Caco-2 (cell line): ENCODE measurements around the gene IGFBP3. TPM values are rescaled to one million over a fixed set of nuclear protein-coding genes. Genes with fewer than 3 reads are reported as not detected.

Source experiments
- BruUV-seq: library from RNA; stranded (reverse); fragments of 400-500 nt; replicated peaks from 2 replicates; lab custom pipeline; 2021; lab: Mats Ljungman, UMichigan
- CTCF ChIA-PET: fragments of 300-600 bp; sonication (Branson Sonifier 250); formaldehyde crosslinking; loops from one replicate; lab custom pipeline; 2022; ENCODE audit warnings: antibody characterized with exemption; lab: Charles Lee
- POLR2A ChIA-PET: fragments of 300-600 bp; sonication (Branson Sonifier 250); formaldehyde crosslinking; loops from one replicate; lab custom pipeline; 2022; ENCODE audit warnings: antibody characterized with exemption; lab: Charles Lee
- DNase-seq, 2 experiments: peaks; one replicate each; pipeline versions ENCODE4 v3.0.0 to v3.0.0-alpha.2; 2020 to 2022
- H3K27me3 ChIP-seq: replicated peaks from 2 replicates; pipeline ENCODE4 v1.6.0; 2011; ENCODE audit warnings: low read length; ENCODE audit not compliant: control insufficient read depth, insufficient read depth
- H3K36me3 ChIP-seq: 2 replicates; pipeline ENCODE4 v1.5.1; 2011; ENCODE audit warnings: low read length; ENCODE audit not compliant: control insufficient read depth, insufficient read depth
- H3K4me1 ChIP-seq: fragments of 250-450 bp; sonication (Bioruptor Pico); 2 replicates; pipeline ENCODE4 v1.5.1; 2020; ENCODE audit warnings: mild to moderate bottlenecking
- H3K4me3 ChIP-seq: 2 replicates; pipeline ENCODE4 v1.5.1; 2011; ENCODE audit warnings: low read depth, mild to moderate bottlenecking, control low read depth, low read length
- H3K9me3 ChIP-seq: fragments of 250-450 bp; sonication (Bioruptor Pico); 2 replicates; pipeline ENCODE4 v1.5.1; 2020; ENCODE audit warnings: mild to moderate bottlenecking, moderate library complexity
- H3K27ac Mint-ChIP-seq: one replicate; pipeline ENCODE4 v1.8.0; 2022; ENCODE audit warnings: mixed read lengths; ENCODE audit not compliant: unreplicated experiment
- H3K27me3 Mint-ChIP-seq: one replicate; pipeline ENCODE4 v1.8.0; 2022; ENCODE audit warnings: mixed read lengths; ENCODE audit not compliant: insufficient read depth, unreplicated experiment
- H3K36me3 Mint-ChIP-seq: one replicate; pipeline ENCODE4 v1.8.0; 2022; ENCODE audit warnings: mild to moderate bottlenecking, mixed read lengths; ENCODE audit not compliant: insufficient read depth, unreplicated experiment
- H3K4me1 Mint-ChIP-seq: one replicate; pipeline ENCODE4 v1.8.0; 2022; ENCODE audit warnings: low read depth, mixed read lengths; ENCODE audit not compliant: unreplicated experiment
- H3K4me3 Mint-ChIP-seq: one replicate; pipeline ENCODE4 v1.8.0; 2022; ENCODE audit warnings: mild to moderate bottlenecking, moderate library complexity, mixed read lengths; ENCODE audit not compliant: unreplicated experiment
- H3K9me3 Mint-ChIP-seq: one replicate; pipeline ENCODE4 v1.8.0; 2022; ENCODE audit warnings: mixed read lengths; ENCODE audit not compliant: unreplicated experiment
- intact Hi-C: fragments of 100-400 bp; cut with micrococcal nuclease; formaldehyde crosslinking; loops from one replicate; pipeline ENCODE4 v1.10.0; 2022; ENCODE audit not compliant: unreplicated experiment
- total RNA-seq: library from RNA; stranded (reverse); gene quantifications from 2 replicates; pipeline ENCODE4 v1.2.3, GENCODE V29; 2022
- TF ChIP-seq, protein P1 (sequence below), 2 experiments: fragments of 200-600 bp in 1 of 2; IDR thresholded peaks; 1 replicate in 1 of 2; 2 replicates in 1 of 2; pipeline versions ENCODE4 v1.5.1 to v1.8.0; 2011 to 2022; ENCODE audit warnings: antibody characterized with exemption in 1 of 2, control low read depth in 1 of 2, inconsistent platforms in 1 of 2, low read depth in 1 of 2, low read length in 1 of 2, mild to moderate bottlenecking in 1 of 2, moderate library complexity in 1 of 2; ENCODE audit not compliant: insufficient read depth in 1 of 2, severe bottlenecking in 1 of 2, unreplicated experiment in 1 of 2

The IGFBP3 gene
- total RNA-seq, 1 experiment from 2014 or later, result 0.79 TPM

- no TSS peak for BruUV-seq
- no peak for DNase-seq
- Histone ChIP-seq H3K9me3 (no peaks in the 10 kb centered on the region), H3K36me3 (no peaks in the 10 kb centered on the region), H3K4me3 (no peak overlapping the region), H3K27me3 (no peaks in the 10 kb centered on the region), H3K4me1 (peaks cover 6% of the 10 kb centered on the region; the same call in 1 of the 2 replicates)
- Mint-ChIP-seq H3K27ac (no peak overlapping the region), H3K27me3 (no peaks in the 10 kb centered on the region), H3K4me1 (peaks cover 6% of the 10 kb centered on the region), H3K9me3 (no peaks in the 10 kb centered on the region), H3K4me3 (no peak overlapping the region), H3K36me3 (no peaks in the 10 kb centered on the region)
- ChIA-PET POLR2A (no interaction called here), CTCF (no interaction called here)
- TF ChIP-seq, protein P1, sequence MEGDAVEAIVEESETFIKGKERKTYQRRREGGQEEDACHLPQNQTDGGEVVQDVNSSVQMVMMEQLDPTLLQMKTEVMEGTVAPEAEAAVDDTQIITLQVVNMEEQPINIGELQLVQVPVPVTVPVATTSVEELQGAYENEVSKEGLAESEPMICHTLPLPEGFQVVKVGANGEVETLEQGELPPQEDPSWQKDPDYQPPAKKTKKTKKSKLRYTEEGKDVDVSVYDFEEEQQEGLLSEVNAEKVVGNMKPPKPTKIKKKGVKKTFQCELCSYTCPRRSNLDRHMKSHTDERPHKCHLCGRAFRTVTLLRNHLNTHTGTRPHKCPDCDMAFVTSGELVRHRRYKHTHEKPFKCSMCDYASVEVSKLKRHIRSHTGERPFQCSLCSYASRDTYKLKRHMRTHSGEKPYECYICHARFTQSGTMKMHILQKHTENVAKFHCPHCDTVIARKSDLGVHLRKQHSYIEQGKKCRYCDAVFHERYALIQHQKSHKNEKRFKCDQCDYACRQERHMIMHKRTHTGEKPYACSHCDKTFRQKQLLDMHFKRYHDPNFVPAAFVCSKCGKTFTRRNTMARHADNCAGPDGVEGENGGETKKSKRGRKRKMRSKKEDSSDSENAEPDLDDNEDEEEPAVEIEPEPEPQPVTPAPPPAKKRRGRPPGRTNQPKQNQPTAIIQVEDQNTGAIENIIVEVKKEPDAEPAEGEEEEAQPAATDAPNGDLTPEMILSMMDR (IDR thresholded peaks at IDR 0.05; ENCODE audit: insufficient read depth in 1 of 2, low read depth in 1 of 2, low read length in 1 of 2, severe bottlenecking in 1 of 2, unreplicated experiment in 1 of 2), result no peak
- intact Hi-C loops, result no loop called here
These were observed 47.9 kb upstream of the IGFBP3 start for GRCh38 chr7:45968856-45969541.

- POLR2A ChIA-PET, result no interaction called here
- H3K36me3 Mint-ChIP-seq, result no peaks in the 10 kb centered on the region
- no peak overlapping the region for H3K27ac Mint-ChIP-seq
- H3K4me3 ChIP-seq, result no peak overlapping the region
- no TSS peak for BruUV-seq
- no peak overlapping the region for H3K4me3 Mint-ChIP-seq
- CTCF ChIA-PET, result interaction anchor here (0.7 kb wide), 1 partner anchor 23 kb away, joined by 4 read pairs; no protein-coding TSS in a partner anchor
- H3K27me3 Mint-ChIP-seq, result no peaks in the 10 kb centered on the region
- peaks cover 6% of the 10 kb centered on the region for H3K4me1 Mint-ChIP-seq
- H3K9me3 Mint-ChIP-seq, result no peaks in the 10 kb centered on the region
- no peak for DNase-seq
- intact Hi-C loops, result no loop called here
- no peaks in the 10 kb centered on the region for H3K9me3 ChIP-seq
- peaks cover 6% of the 10 kb centered on the region; the same call in 1 of the 2 replicates for H3K4me1 ChIP-seq
- H3K27me3 ChIP-seq, result no peaks in the 10 kb centered on the region
- TF ChIP-seq, protein P1 (IDR thresholded peaks at IDR 0.05; ENCODE audit: insufficient read depth in 1 of 2, low read depth in 1 of 2, low read length in 1 of 2, severe bottlenecking in 1 of 2, unreplicated experiment in 1 of 2), result no peak
- no peaks in the 10 kb centered on the region for H3K36me3 ChIP-seq
These were observed 47.2 kb upstream of the IGFBP3 start for GRCh38 chr7:45968312-45968711.

DNA sequence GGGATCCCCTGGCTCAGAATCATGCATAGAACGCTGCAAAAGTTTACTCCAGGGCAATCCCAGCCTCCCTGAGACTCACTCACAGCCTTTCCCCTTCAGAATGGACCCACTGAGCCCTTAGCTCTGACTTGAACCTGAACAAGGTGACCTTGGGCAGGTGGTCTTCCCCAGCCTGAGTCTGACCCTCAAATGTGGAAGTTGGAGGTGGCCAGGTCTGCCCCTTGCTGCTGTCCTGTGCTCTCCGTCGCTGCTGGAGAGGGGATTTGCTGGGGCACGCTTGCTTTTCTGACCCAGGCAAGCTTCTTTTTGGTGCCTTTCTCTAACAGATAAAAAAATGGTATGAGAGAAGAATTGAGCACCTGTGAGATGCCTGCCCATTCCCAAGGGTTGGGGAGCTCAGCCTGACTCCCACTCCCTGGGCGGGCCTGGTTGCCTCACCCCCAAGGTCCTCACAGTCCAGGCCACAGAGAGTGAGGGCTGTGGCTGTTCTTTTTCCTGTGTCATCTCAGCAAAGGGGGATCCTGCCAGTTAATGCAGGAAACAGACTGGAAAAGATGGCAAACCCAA is 46.6 kb upstream of the IGFBP3 start:
- H3K4me1 Mint-ChIP-seq, result peaks cover 2% of the 10 kb centered on the region
- Histone ChIP-seq H3K4me3 (no peak overlapping the region), H3K27me3 (no peaks in the 10 kb centered on the region), H3K9me3 (no peaks in the 10 kb centered on the region), H3K4me1 (peaks cover 3% of the 10 kb centered on the region; the same call in 1 of the 2 replicates), H3K36me3 (no peaks in the 10 kb centered on the region)
- DNase-seq, result no peak
- H3K9me3 Mint-ChIP-seq, result no peaks in the 10 kb centered on the region
- H3K4me3 Mint-ChIP-seq, result no peak overlapping the region
- no TSS peak for BruUV-seq
- H3K27ac Mint-ChIP-seq, result no peak overlapping the region
- CTCF ChIA-PET, result interaction anchor here (0.7 kb wide), 1 partner anchor 24 kb away, joined by 4 read pairs; no protein-coding TSS in a partner anchor
- no peaks in the 10 kb centered on the region for H3K27me3 Mint-ChIP-seq
- no peaks in the 10 kb centered on the region for H3K36me3 Mint-ChIP-seq
- intact Hi-C loops, result no loop called here
- POLR2A ChIA-PET, result no interaction called here
- TF ChIP-seq, protein P1 (IDR thresholded peaks at IDR 0.05; ENCODE audit: insufficient read depth in 1 of 2, low read depth in 1 of 2, low read length in 1 of 2, severe bottlenecking in 1 of 2, unreplicated experiment in 1 of 2), result no peak
